ENCODE data around the gene ATG16L2.

ATG16L2 gene

DNA sequence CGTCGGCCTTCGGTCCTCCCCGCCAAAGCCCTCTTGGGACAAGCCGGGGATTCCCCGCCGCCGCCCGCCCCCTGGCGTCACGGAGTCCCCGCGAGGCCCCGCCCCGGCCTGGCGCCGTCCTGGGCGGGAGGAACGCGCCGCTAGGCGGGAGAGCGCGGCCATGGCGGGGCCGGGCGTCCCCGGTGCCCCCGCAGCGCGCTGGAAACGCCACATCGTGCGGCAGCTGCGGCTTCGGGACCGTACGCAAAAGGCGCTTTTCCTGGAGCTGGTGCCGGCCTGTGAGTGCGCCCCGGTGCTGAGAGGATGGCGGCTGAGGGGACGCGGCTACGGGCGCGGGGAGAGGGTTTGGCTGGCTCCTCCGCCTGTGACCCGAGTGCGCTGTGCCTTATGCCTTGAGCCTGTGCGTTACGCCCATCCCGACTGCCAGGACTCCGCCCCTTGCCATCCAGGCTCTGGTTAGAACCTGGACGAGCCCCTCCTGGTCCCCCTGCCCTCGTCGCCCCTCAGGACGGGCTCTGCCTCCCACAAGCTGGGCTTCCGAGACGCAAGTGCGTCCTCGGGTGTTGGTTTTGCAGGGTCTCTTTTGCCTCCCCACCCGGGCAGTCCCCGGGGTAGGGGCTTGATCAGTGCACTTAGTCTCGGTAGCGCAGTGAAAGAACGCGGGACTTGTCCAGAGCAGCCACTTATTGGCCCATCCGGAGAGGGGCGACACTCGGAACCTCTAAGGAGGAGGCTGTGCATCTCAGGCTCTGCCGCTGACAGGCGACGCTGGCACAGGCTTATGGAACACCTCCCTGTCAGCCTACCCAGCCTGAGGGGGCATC lies at the start of gene ATG16L2:
ATG16L2 (plus strand) TSS at position 126 of the 824 bp plus-strand sequence; CDS start at position 161, 35 bp downstream.
- FAIRE-seq (peak; percentile 67), DNase-seq (ENCODE audit: insufficient read length, low spot score) (peak; percentile 86)

- FAIRE-seq (no peak), DNase-seq (ENCODE audit: insufficient read length, low spot score) (no peak)
Observed at GRCh38 chr11:72764503-72764902, 49.7 kb upstream of the ATG16L2 start.

GRCh38 chr11:72766152-72766902 lies 47.9 kb upstream of the ATG16L2 start:
- FAIRE-seq (no peak), DNase-seq (ENCODE audit: insufficient read length, low spot score) (no peak)

DNA sequence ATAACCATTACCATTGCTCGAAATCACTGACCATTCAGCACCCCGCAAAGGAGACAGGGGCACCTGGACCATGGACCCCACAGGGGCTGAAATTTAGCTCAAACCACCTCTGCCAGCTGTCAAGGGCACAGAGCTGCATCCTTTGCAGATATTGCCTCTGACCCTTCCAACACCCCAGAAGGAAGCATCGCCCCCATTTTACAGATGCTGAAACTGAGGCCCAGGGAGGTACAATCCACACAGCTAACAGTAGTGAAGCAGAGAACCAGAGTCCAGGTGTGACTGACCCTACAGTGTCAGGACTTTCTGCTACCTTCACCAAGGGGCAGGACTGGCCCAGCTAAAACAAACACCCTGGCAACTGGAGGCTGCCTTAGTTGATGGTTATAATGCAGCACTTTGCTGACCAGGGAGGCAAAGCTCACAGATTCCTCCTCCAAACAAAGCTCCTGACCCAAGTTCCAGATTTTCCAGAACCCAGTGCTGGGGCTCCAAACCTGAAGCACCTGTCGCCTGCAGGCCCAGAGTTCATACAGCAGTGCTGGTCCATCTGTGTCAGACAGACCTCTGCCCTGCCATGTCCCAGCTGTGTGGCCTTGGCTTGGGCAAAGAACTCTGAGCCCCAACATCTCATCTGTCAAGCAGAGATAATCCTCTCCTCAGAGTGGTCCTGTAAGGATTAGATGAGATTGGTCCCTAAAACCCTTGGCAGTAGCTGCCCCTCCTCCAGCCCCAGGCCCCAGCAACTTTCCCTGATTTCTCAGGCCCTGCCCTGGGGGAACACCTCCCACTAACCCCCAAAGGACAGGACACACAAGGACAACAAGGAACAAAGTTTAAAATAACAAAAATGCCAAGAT lies 46.8 kb upstream of the ATG16L2 start:
- DNase-seq (ENCODE audit: insufficient read length, low spot score) (no peak), FAIRE-seq (no peak)

DNA sequence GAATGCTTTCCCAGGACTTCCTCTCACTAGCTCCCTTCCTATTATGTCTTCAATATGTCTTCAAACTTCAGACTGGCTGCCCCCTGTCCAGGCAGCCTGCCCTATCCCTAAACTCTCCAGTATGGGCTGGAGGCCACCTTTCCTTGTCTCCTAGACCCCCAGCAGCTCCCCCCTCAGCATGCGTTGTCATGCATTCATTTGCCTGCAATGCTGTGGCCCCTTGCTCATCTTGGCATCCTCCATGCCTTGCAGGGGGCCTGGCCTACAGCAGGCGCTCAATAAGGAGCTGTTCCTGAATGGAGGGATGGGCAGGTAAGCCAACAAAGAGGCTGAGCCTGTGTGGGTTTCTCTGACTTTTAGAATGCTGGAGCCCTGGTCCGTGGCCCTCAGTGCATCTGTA lies 45.6 kb upstream of the ATG16L2 start:
- DNase-seq (ENCODE audit: insufficient read length, low spot score), result no peak
- no peak for FAIRE-seq

GRCh38 chr11:72769680-72770079 lies 44.5 kb upstream of the ATG16L2 start:
- DNase-seq (ENCODE audit: insufficient read length, low spot score) (no peak), FAIRE-seq (no peak)

GRCh38 chr11:72770799-72771198 lies 43.4 kb upstream of the ATG16L2 start:
- DNase-seq (ENCODE audit: insufficient read length, low spot score), result no peak
- FAIRE-seq, result no peak

- FAIRE-seq, result no peak
Observed at GRCh38 chr11:72771507-72771906, 42.7 kb upstream of the ATG16L2 start.

GRCh38 chr11:72772059-72772458 lies 42.2 kb upstream of the ATG16L2 start:
- FAIRE-seq, result no peak
- no peak for DNase-seq (ENCODE audit: insufficient read length, low spot score)

More at GRCh38 chr11:72771507-72771906, 42.7 kb upstream of the ATG16L2 start:
- DNase-seq (ENCODE audit: insufficient read length, low spot score), result no peak

GRCh38 chr11:72773291-72773690 lies 40.9 kb upstream of the ATG16L2 start:
- no peak for DNase-seq (ENCODE audit: insufficient read length, low spot score)

GRCh38 chr11:72773696-72774095 lies 40.5 kb upstream of the ATG16L2 start:
- FAIRE-seq, result no peak
- DNase-seq (ENCODE audit: insufficient read length, low spot score), result no peak

More at GRCh38 chr11:72773291-72773690, 40.9 kb upstream of the ATG16L2 start:
- FAIRE-seq, result no peak

DNA sequence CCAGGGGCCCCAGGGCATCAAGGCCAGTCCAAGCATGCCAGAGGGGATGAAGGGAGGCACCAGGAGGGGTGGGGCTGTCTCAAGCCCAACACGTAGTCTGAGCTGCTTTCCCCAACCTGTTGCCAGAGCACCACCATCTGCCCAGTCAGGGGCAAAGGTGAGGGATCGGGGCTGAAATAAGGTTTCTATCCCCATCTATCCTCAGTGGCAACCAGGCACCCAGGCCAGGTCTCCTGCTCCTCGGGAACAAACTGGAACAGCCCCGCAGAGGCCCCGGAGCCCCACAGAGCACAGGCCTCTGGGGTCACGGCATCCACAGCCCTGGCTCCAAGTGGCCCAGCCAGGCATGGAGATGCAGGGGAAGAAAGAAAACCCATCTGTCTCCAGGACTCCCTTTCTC lies 39.7 kb upstream of the ATG16L2 start:
- FAIRE-seq, result no peak

DNA sequence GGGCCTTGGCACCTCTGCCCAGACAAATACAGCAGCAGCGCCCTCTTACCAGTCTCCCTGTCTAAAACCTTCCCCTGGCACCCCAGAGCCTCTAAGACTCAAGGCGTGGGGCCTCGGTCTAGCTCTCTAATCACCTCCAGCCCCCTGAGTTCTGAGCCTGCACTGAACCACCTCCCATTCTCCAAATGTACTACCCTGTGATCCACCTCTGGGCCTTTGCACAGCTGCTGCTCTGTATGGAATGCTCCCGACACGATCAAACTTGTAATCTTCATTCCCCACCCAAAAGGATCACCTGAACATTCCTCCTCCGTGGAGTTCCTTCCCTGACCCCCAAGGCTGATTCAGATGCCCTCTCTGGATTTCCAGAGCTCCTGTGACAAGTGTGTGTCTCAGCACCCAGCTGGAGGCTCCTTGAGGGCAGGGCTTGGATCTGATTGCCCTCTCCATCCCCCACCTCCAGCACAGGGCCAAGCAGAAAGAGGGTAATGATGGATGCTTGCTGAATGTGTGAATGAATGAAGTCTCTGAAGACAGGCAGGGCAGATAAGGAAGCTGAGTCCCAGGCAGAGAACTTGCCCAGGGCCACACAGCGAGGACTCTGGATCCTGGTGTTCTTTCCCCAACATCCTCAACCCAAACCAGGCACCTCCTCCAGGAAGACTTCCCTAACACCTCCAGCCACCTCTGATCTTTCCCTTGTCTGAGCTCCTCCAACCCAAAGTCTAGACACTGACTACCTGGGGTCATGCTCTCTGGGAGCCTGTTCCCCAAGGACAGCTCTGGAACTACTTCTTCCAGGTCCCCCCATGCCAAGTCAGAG lies 38.7 kb upstream of the ATG16L2 start:
- no peak for DNase-seq (ENCODE audit: insufficient read length, low spot score)
- FAIRE-seq, result no peak

More for the DNA sequence above, 39.7 kb upstream of the ATG16L2 start:
- DNase-seq (ENCODE audit: insufficient read length, low spot score), result no peak

DNA sequence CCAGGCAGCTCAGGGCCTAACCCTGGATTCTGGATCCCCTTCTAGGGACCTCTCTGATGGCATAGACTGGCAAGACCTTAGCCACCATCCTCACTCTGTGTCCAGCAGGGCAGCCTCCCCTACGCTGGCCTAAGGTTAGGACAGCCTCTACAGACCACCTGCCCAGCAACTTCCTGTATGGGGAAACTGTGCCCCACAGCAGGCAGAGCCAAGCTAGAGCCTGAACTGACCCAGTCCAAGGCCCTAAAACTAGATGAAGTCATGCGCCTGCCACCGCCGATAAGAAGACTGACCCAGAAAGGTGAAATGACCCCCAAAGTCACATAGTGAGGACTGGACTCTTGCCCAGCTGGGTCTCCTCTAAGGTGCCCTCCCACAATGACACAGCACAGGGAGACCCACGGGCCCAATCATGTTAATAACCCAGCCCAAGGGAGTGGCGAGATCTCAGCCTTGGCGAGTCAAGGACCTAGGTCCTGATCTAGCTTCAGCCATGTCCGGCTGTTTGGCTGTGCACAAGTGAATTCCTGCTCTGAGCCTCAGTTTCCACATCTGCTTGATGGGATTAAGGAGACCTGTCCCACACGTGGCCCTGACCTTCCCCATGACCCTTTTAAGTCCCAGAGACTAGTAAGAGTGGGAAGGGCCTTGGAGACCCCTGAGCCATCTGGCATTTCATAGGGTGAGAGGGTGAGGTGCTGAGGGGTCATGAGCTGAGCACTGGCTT lies 37.9 kb upstream of the ATG16L2 start:
- no peak for FAIRE-seq
- DNase-seq (ENCODE audit: insufficient read length, low spot score), result no peak

GRCh38 chr11:72776844-72777754 lies 37.1 kb upstream of the ATG16L2 start:
- no peak for FAIRE-seq
- DNase-seq (ENCODE audit: insufficient read length, low spot score), result no peak

- FAIRE-seq, result no peak
- DNase-seq (ENCODE audit: insufficient read length, low spot score), result no peak
Observed at GRCh38 chr11:72777755-72778278, 36.4 kb upstream of the ATG16L2 start.

DNA sequence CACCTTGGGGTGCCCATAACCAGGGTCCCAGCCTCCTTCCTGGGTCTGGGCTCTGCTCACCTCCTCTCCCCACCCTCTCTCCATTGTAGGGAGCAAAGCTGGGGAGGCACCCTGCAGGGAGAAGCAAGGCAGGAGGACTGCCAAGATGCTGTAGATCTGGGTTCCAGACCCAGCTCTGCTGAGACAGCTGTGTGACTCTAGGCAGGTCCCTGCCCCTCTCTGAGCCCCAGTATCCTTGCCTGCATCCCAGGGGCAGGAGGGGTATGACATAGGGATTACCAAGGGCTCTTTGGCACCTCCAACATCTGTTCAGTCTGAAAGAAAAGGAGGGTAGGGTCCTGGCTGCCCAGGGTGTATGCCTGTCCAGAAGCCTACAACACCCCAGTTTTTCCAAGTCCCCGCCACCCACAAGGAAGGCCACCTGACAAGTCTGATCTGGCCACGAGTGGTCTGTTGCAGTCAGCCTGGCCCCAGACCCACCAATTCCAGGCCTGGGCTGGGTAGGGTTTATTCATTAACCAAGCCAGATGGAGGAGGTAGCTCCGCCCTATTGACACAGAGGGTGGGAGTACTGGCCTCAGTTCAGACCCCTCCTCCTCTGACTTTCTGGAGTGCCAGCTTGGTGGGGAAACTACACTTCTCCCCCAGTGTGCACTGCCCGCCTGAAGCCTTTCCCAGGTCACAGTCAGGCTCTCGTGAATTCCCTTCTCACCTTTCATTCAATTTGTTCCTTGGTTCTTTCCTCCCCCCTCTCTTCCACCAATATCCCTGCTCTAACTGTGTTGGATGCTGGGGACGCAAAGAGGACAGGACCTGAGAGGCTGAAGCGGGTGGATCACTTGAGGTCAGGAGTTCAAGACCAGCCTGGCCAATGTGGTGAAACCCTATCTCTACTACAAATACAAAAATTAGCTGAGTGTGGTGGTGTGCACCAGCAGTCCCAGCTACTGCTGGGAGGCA lies 35.4 kb upstream of the ATG16L2 start:
- no peak for DNase-seq (ENCODE audit: insufficient read length, low spot score)
- FAIRE-seq, result no peak
